Epithelial cell of prostate (primary cell): ENCODE data around the gene SLC3A2.
"Not testable (repeated sequence)": the region's sequence is repeated elsewhere in the genome, so short reads cannot be mapped to it uniquely, and the experiment has no call there.

ENCODE experiments used
- DNase-seq: peaks from one replicate; pipeline ENCODE4 v3.0.0-alpha.2; 2011; ENCODE audit warnings: low read depth, low spot score
- H3K27ac ChIP-seq: fragments of 450-650 bp; 2 replicates; pipeline ENCODE4 v1.5.1; 2017; ENCODE audit warnings: mild to moderate bottlenecking

Gene SLC3A2

DNA sequence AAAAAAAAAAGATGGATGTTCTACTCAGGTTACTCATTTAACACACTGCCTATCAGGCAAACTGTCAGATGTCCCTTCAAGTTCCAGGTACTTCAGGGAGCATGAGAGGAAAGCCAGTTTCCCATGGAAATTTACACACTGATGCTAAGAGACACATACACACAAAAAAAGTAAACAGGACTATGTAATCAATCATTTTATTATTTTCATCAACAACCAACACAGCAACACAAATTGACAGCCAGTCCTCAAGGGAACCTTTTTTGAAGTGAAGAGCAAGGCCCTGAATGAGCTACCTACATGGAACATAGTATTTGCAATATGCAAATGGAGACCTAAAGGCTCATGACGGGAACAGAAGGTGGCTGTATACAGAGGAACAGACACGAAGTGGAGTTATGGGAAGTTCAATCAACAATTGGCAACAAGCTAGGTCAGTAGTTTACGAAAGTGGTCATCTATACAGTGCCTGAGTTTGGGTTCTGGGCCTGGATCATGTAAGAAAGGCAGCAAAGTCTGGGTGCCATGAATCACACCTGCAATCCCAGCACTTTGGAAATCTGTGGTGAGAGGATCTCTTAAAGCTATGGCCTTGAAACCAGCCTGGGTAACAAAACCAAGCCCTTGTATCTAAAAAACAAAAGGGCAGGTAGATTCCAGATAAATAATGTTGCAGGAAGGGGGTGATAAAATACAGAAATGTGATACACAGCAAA lies 28.7 kb upstream of the SLC3A2 start:
- peak overlapping the region; percentile 72 for H3K27ac ChIP-seq

DNA sequence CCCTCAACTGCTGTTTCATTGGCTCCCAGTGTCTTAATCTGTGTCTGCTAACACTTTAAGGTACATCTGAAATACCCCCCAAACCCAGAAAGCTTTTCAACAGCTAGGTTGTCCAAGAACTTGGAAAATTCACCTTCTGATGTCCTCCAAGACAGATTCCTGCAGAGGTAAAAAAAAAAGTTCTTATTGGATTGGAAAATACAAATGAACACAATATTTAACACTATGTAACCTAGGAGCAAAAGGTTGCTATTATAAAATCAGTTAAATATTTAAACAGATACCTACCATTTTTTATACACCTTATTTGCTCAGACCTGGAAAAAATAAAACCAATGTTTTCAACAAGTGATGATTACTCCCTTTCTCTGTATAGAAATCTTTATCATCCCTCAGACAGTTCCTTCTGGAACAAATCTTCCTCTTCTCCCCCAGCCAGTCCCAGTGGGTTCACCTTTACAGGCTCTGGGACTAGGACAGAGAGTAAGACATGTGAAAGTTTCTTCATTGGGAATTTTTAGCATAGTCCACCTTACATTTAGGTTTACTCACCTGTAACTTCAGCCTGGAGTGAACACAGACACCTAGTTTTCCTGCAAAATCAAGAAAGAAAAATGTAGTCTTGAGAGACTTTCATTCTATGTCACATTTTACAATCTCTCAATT lies 28.0 kb upstream of the SLC3A2 start:
- DNase-seq, result no peak
- H3K27ac ChIP-seq, result peak overlapping the region; percentile 72

More for the DNA sequence above, 28.7 kb upstream of the SLC3A2 start:
- DNase-seq, result no peak

DNA sequence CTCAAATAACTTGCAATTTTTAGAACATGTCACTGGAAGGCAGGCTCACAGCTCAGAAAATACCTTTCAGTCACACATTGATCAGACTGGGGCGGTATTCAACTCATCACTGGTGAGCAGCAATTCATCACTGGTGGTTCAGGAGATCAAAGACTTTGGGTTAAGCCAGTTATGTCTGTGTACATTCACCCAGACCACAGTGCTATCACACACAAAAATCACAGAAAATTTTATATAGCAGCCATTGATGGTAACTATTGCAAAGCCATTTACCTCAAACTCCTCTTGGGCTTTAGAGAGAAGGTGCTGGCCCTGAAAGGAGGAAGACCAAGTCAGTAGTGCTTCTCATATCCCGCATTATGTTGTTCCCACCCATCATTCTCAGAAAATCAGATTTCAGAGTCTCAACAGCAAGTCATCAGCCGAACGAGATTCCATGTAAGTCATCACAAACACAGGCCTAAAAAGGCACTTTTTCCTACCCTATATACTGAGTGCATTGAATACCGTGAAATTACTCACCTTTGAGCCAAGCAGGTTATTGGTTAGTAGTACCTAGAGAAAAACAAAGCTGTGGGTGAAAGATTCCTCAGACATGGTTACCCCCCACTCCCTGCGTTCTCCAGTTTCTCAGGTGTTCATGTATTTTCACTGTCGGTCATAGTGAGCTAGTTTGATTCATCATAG lies 27.3 kb upstream of the SLC3A2 start:
- H3K27ac ChIP-seq, result peak overlapping the region; percentile 72
- DNase-seq, result no peak

DNA sequence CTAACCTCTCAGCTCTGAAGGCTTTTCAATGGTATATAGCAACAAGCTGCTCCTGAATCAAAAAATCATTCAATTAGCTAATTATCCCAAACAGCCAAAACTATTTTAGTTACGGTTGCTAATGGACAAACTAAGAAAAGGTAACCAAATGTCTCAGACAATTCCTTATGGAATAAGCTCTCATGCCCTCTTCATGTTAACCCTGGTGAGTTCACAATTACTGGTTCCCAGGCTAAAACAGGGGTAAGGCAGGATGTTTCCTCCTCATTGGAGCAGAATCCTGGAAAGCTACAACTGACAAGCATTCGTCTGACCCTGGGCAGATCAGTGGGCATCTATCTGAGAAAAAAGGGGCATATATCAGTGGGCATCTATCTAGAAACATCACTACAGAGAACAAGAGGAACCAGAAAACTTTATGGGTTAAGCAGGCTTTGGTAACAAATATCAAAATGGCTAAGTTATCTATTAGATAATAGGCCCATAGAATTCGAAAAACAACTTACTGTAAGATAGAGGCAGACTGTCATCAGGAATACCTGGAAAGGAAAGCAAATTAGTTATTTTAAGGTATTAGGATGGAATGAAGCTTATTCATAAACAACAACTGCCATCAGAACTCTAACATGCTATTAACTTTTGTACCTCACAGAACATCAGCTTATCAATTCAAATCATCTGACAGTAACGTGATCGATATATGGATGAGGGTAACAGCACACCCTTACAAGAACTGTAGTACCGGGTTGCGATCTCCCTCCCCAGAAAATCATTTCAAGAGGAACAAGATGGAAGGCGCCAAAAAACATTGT lies 26.5 kb upstream of the SLC3A2 start:
- H3K27ac ChIP-seq, result peak overlapping the region; percentile 72
- DNase-seq, result no peak

DNA sequence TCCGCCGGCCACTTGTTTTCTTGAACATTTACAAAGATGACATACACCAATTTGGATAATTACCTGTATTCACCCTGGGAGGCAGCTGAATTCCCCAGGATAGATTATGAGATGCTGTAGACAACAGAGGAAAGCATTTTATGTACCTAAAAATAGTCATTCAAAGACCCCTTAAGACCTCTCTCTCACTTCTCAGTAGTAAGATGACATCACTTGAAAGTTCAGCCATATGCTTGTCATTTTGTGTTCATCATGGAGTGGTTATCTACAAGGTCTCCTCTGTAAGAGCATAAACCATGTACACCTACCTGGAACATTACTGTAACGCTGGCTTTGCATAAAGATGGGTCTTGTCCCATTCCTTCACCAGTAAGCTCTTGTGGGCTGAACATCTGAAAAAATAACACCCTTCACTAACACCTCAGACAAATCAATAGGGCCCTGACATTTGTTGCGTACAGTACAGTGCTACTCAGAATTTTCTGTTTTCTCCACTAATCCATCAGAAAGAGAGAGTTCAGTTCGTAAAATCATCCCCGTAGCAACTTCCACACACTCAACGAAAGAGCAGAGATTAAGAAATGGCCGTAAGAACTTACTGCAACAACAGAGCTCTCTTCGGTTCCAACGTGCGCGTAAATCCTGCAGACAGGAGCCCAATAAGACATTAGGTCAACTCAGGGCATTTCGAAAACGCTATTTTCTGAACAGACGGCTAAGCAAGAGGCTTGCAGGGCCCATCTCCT lies 25.7 kb upstream of the SLC3A2 start:
- H3K27ac ChIP-seq, result peak overlapping the region; percentile 72
- no peak for DNase-seq

DNA sequence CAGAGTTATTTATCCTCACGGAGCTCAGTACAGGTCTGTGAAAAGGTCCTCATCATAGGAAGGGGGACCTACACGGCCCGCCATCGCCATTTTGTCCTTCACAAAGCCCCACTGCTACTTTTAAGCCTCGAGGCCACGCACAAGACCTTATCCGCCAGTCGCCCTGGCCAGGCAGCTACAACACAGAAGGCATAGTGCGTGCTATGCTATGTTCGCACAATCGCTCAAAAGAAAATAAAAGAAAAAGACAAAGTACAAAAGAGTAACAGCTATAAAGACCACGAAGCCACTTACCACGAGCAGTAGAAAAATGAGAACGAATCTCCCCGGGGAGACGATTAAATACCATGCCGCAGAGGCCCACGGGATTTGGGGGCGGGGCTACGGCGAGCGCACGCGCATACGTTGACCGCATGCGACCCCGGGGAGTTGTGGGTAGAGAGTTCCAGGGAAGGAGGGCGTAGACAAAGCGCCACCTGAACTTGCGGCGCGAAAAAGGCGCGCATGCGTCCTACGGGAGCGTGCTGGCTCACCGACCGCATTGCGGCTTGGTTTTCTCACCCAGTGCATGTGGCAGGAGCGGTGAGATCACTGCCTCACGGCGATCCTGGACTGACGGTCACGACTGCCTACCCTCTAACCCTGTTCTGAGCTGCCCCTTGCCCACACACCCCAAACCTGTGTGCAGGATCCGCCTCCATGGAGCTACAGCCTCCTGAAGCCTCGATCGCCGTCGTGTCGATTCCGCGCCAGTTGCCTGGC lies 24.9 kb upstream of the SLC3A2 start:
- DNase-seq, result peak; percentile 95
- H3K27ac ChIP-seq, result peak overlapping the region; percentile 72

DNA sequence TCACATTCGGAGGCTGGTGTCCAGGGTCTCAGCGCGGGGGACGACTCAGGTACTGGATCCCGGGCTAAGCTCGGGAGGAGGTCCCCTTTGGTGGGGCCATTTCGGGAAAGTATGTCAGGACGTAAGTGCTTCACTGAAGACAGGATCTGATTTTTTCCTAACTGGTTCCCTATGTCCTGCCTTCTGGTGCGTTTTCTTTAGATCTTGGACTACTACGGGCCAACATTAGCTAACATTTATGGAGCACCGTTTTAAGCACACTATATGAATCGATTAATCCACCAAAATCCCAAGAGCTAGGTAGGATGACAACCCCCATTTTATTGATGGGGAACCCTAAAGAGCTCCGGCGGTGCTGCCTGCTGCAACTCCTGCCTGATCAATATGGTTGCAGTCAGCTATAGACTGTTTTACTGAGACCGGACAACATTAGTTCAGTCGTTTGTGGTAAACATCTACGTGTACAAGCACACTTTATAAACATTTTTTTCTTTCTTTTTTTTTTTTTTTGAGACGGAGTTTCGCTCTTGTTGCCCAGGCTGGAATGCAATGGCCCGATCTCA lies 24.3 kb upstream of the SLC3A2 start:
- no peak for DNase-seq
- peak overlapping the region; percentile 72 for H3K27ac ChIP-seq

DNA sequence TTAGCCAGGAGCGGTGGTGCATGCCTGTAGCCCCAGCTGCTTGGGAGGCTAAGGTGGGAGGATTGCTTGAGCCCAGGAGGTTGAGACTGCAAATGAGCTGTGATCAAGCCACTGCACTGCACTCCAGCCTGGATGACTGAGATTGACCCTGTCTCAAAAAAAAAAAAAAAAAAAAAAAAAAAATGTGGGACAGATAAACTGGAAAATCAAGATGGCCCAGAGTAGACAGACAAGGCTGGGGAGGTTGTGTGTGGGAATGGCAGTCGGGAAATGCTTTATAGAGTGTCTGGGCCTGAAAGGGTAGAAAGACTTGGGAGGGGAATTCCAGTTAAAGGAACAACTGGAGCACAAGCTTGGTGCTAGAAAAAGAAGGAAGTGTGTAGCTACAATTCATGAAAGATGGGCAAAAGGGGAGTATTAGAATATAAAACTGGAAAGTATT lies 23.1 kb upstream of the SLC3A2 start:
- no peak for DNase-seq
- peak overlapping the region; percentile 13 for H3K27ac ChIP-seq

DNA sequence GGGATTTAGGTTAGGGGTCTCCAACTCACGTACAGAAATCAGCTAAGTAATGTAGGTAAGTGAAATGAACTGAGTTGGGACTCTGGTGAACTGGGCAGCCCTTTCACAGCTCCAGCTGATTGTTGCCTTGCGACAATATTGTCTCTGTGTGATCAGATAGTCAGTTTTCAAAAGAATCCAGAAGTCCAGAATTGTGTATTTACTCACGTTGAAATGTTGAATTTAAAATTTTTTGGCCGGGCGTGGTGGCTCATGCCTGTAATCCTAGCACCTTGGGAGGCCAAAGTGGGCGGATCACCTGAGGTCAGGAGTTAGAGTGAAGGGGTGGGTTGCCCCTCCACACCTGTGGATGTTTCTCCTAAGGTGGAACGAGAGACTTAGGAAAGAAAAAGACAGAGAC lies 22.5 kb upstream of the SLC3A2 start:
- peak overlapping the region; percentile 13 for H3K27ac ChIP-seq
- DNase-seq, result no peak

DNA sequence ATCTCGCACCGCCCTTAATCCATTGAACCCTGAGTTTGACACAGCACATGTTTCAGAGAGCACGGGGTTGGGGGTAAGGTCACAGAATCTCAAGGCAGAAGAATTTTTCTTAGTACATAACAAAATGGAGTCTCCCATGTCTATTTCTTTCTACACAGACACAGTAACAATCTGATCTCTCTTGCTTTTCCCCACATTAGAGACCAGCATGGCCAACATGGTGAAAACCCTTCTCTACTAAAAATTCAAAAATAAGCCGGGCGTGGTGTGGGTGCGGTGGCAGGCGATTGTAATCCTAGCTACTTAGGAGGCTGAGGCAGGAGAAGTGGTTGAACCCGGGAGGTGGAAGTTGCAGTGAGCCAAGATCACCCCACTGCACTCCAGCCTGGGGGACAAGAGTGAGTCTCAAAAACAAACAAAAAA lies 21.4 kb upstream of the SLC3A2 start:
- not testable (repeated sequence) for DNase-seq, H3K27ac ChIP-seq

DNA sequence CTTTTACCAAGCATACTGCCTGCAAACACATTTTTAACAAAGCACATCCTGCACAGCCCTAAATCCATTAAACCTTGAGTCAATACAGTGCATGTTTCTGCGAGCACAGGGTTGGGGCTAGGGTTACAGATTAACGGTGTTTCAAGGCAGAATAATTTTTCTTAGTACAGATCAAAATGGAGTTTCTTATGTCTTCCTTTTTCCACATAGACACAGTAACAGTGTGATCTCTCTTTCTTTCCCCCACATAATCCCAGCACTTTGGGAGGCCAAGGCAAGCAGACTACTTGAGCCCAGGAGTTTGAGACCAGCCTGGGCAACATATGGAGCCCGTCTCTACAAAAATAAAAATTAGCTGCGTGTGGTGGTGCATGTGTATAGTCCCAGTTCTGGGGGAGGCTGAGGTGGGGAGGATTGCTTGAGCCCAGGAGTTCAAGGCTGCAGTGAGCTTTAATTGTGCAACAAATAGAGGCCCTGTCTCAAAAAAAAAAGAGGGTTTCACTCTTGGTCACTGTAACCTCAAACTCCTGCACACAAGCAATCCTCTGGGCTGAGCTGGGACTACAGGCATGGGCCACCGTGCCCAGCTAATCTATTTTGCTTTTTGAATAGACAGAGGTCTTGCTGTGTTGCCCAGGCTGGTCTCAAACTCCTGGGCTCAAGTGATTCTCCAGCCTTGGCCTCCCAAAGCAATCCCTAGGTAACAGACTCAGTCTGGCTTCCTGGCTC lies 19.7 kb upstream of the SLC3A2 start:
- no peak for DNase-seq

DNA sequence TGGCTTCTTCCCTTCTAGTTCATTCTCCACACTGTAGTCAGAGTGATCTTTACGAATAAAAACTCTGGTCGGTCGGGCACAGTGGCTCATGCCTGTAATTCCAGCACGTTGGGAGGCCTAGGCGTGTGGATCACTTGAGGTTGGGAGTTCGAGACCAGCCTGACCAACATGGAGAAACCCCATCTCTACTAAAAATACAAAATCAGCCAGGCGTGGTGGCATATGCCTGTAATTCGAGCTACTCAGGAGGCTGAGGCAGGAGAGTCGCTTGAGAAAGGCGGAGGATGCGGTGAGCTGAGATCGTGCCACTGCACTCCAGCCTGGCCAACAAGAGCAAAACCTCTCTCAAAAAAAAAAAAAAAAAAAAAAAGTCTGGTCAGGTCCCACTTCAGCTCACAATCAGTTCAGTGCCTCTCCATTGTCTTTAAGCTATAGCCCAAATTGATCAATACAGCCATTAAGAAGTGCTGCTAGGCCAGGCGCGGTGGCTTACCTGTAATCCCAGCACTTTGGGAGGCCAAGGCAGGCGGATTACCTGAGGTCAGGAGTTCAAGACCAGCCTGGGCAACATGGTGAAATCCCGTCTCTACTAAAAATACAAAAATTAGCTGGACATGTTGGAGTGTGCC lies 19.0 kb upstream of the SLC3A2 start:
- not testable (repeated sequence) for DNase-seq, H3K27ac ChIP-seq

More for the DNA sequence above, 19.7 kb upstream of the SLC3A2 start:
- peak overlapping the region; percentile 27 for H3K27ac ChIP-seq

DNA sequence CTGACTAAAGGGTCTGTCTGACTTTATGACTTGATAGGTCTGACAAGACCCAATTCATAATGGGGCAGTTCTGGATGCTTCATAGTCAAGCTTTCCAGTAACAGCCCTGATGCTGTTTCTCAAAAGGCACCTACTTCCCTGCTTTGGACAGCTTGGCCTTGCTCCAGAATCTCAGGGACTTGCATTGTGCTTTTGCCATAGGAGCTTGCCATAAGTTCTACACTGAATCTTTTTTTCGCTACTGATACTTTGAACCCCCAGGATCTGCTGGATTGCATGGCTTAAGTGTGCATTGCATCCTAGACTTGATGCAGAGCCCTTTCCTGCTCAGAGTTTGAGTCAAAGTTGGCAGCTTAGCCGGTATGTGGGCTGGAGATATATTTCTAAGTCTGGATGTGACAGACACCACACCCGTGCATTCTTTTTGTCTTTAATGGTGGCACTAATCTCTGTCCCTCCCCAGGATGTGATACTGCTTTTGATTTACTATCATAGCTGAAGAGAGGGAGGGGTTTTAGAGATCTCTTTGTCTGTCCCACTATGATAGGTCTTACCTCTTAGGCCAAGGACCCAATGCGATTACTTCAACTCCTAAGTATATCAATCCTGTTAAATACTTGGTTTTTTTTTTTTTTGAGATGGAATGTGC lies 16.9 kb upstream of the SLC3A2 start:
- DNase-seq, result no peak

DNA sequence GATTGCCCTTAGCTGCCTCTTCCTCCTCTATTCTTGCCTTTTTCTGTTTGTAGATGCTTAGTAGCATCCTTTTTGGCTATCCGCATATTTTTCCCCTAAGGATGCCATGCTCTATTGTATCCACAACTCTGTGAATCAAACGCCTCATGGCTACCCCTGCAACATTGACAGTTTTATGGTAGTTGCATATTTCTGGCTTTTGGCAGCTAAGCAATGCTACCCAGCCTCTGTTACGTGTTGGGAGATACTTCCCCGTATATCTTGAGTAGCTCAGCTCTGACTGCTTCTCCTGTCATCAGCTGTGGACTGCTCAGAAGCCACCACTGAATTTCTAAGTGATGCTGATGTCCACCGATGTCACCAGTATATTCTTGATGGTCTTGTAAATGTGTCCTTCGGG lies 15.1 kb upstream of the SLC3A2 start:
- H3K27ac ChIP-seq, result no peak overlapping the region

More for the DNA sequence above, 16.9 kb upstream of the SLC3A2 start:
- H3K27ac ChIP-seq, result no peak overlapping the region

DNA sequence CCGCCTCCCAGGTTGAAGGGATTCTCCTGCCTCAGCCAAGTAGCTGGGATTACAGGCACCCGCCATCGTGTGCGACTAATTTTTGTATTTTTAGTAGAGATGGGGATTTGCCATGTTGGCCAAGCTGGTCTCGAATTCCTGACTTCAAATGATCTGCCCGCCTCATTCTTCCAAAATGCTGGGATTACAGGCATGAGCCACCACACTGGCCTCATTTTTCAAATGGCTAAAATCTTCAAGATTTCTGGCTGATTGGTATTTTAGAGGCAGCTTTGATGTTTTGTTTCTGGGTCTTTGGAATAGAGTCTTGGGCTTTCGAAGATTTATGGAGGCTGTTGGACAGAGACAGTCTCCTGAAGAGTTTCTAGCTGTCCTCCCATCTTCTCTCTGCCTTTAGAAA lies 5.8 kb upstream of the SLC3A2 start:
- DNase-seq, result no peak
- H3K27ac ChIP-seq, result no peak overlapping the region

More for the DNA sequence above, 15.1 kb upstream of the SLC3A2 start:
- DNase-seq, result no peak

DNA sequence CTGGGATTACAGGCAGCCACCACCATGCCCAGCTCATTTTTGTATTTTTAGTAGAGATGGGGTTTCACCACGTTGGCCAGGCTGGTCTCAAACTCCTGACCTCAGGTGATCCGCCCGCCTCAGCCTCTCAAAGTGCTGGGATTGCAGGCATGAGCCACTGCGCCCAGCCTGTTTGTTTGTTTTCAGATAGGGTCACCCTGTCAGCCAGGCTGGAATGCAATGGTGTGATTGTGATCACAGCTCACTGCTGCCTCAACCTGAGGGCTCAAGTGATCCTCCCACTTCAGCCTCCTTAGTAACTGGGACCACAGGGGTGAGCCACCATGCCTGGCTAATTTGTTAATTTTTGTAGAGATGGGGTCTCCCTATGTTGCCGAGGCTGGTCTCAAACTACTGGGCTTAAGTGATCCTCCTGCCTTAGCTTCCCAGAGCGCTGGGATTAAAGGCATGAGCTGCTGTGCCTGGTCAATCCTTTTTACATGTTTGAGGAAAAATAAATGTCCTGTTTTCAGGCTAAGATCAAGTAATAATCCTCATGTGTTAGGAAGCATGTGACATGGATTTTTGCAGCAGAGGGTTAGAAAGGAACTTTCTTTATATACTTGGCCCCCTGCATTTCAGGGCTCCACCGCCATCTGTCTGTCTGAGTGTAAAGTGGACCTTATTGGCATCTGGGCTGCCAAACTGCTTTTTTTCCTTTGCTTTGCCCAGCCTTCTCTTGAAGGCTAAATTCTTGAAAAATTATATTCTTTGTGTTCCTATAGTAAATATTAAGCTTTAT lies 4.8 kb upstream of the SLC3A2 start:
- DNase-seq, result no peak
- peak overlapping the region; percentile 32 for H3K27ac ChIP-seq
